GM12874 (cell line): Measurements from ENCODE around the gene WIPF3.

Experiments
- TF ChIP-seq, protein P1 (sequence below): IDR thresholded peaks from 2 replicates; pipeline ENCODE4 v1.5.1; 2011; ENCODE audit warnings: low read depth, mild to moderate bottlenecking, control low read depth, low read length, moderate library complexity; ENCODE audit not compliant: insufficient read depth

The WIPF3 gene

DNA sequence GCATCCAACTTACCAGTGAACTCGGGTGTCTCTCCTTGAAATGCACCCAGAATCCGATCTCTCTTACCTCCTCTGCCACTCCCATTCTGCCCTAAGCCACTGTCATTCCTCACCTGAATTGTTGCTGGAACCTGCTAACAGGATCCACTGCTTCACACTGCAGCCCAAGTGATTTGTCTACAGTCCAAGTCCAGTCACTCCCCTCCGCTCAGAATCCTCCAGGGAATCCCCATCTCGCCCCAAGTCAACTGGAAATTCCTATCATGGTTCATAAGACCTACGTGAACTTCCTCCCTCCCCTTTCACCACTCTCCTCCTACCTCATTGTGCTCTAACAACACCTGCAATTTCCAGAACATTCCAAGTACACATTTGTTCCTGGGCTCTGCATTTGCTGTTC, 92.0 kb downstream of the WIPF3 start:
- TF ChIP-seq, protein P1, sequence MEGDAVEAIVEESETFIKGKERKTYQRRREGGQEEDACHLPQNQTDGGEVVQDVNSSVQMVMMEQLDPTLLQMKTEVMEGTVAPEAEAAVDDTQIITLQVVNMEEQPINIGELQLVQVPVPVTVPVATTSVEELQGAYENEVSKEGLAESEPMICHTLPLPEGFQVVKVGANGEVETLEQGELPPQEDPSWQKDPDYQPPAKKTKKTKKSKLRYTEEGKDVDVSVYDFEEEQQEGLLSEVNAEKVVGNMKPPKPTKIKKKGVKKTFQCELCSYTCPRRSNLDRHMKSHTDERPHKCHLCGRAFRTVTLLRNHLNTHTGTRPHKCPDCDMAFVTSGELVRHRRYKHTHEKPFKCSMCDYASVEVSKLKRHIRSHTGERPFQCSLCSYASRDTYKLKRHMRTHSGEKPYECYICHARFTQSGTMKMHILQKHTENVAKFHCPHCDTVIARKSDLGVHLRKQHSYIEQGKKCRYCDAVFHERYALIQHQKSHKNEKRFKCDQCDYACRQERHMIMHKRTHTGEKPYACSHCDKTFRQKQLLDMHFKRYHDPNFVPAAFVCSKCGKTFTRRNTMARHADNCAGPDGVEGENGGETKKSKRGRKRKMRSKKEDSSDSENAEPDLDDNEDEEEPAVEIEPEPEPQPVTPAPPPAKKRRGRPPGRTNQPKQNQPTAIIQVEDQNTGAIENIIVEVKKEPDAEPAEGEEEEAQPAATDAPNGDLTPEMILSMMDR: no peak

- TF ChIP-seq, protein P1: no peak
These were observed 94.4 kb downstream of the WIPF3 start for GRCh38 chr7:29900745-29901144.

DNA sequence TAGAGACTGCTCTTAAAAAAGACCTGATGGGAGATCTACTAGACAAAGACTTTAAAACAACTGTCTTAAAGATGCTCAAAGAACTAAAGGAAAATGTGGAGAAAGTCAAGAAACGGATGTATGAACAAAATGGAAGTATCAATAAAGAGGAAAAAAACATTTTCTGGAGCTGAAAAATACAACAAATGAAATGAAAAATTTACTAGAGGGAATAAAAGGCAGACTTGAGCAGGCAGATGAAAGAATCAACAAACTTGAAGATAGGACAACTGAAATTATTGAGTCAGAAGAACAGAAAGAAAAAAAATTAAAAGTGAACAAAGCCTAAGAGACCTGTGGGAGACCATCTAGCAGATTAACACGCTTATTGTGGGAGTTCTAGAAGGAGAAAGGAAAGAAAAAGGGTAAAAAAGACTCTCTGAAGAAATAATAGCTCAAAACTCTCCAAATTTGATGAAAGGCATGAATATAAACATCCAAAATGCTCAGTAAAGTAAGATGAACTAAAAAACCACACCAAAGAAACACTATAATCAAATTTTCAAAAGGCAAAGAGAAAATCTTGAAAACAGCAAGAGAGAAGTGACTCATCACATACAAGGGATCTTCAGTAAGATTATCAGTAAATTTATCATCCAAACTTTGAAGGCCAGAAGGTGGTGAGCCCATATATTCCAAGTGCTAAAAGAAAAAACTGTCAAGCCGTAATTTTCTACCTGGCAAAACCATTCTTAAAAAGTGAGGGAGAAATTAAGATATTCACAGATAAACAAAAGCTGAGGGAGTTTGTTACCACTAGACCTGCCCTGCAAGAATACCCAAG, 100.1 kb downstream of the WIPF3 start:
- TF ChIP-seq, protein P1: no peak

GRCh38 chr7:29914180-29914579, 107.9 kb downstream of the WIPF3 start:
- TF ChIP-seq, protein P1: no peak

GRCh38 chr7:29915481-29916215, 109.3 kb downstream of the WIPF3 start:
- TF ChIP-seq, protein P1: no peak

GRCh38 chr7:29917641-29918040, 111.3 kb downstream of the WIPF3 start:
- TF ChIP-seq, protein P1: no peak

DNA sequence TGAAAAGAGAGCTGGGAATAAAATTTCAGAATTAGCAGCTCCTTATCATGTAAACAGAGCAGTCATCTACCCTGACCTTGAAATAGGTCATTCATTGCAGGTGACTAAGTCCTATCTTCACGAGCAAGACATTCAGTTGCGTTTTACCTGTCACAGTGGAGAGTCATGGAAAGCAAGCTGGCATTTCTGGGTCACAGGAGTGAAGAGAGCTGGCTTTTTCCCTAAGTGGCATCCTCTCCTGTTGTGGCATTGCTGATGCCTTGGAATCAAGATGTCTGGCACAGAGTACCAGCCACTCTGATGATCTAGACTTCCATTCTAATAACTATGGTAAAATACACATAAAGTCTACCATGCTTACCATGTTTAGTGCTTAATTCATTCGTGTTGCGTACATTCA, 112.5 kb downstream of the WIPF3 start:
- TF ChIP-seq, protein P1: no peak
